Measurements from ENCODE around the gene SRGAP1.
A peak's percentile ranks its signal among the peaks of the same experiment; 100 is the strongest.
"Not testable (repeated sequence)": the region's sequence is repeated elsewhere in the genome, so short reads cannot be mapped to it uniquely, and the experiment has no call there.

SRGAP1 gene

GRCh38 chr12:64131456-64131855 lies 287.0 kb downstream of the SRGAP1 start:
- DNase-seq, result not testable (repeated sequence)

DNA sequence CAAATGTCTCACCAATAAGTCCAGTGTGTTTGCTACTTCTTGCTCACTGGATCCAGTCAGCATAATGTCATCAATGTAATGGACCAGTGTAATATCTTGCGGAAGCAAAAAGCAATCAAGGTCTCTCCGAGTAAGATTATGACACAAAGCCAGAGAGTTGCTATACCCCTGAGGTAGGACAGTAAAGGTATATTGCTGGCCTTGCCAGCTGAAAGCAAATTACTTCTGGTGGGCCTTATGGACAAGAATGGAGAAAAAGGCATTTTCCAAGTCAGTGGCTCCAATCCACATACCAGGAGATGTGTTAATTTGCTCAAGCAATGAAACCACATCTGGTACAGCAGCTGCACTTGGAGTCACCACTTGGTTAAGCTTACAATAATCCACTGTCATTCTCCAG lies 288.2 kb downstream of the SRGAP1 start:
- DNase-seq, result not testable (repeated sequence)

GRCh38 chr12:64137117-64137516 lies 292.6 kb downstream of the SRGAP1 start:
- no peak for DNase-seq

- DNase-seq, result no peak
These were observed 294.5 kb downstream of the SRGAP1 start for GRCh38 chr12:64139021-64139420.

DNA sequence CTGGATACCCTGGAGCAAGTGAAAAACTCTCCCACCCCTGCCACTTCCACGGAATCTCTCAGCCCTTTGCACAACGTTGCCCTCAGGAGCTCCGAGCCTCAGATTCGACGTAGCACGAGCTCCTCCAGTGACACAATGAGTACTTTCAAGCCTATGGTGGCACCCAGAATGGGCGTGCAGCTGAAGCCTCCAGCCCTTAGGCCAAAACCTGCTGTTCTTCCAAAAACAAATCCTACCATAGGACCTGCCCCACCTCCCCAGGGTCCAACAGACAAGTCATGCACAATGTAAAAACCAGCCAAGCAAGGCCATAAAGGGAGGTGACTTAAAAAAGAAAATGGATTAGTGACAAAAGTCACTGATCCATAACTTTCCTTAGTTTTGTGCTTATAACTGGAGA lies 297.9 kb downstream of the SRGAP1 start:
- DNase-seq, result no peak

- DNase-seq, result no peak
These were observed 298.3 kb downstream of the SRGAP1 start for GRCh38 chr12:64142784-64143183.

GRCh38 chr12:64145226-64145625 lies 300.7 kb downstream of the SRGAP1 start:
- no peak for DNase-seq

DNA sequence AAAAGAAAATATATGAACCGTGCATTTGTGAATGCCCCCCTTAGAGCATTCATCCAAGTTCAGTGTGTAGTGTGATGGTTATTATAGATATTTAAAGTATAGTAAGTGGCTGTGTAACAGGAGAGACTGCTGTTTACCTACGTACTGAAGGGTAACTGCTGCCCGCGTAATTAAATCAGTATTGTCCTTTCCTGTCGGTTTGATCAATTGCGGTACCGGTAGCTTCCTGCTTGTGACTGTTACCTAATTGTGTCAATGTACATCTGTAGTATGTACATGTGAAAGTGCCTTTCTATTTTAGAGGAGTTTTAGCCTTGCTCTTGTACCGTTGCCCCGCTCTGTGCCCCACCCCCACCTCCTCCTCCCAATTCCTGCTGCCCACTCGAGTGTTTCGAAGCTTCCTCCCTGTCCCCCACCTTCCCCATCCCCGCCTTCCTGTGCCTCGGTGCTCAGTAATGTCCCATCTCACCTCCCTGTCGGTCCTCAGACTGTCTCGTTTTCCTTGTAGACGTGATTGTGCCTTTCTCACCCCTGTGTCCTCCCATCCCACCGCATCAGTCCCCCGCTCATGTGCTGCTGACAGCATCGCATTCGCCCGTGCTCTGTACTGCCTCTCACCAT lies 302.6 kb downstream of the SRGAP1 start:
- DNase-seq, result no peak

DNA sequence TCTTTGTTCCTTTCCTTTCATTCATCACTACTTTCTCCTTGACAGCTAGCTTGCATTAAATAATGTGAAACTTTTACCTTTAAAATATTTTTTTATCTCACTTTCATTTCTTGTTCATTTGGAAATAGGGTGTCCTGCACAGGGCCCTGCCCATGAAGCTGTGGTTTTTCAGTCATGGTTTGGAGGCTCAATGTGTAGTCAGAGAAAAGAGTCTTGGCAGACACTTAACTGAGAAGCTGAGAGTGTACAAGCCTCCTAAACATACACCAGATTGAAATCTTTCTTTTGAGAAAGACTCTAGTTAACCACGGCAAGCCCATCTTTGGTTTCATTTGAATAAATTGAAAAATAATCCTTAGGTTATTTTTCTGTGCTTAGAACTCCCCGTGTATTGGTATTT lies 303.4 kb downstream of the SRGAP1 start:
- DNase-seq, result no peak

DNA sequence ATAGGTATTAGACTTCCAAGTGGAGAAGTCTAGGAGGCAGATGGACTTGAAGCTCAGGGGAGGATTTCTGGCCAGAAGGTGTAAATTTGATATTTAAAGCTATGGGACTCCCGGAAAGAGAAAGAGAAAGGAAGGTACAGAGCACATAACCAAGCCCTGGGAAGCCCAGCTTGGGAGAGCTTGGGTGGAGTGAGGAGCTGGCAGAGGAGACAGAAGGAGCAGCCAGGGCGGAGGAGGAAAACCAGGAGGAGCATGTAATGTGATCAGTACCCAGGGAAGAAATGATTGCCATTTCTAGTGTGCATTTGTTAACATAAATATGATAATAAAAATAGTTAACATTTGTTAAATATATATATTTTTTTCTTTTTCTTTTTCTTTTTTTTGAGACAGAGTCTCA lies 310.2 kb downstream of the SRGAP1 start:
- DNase-seq, result no peak

DNA sequence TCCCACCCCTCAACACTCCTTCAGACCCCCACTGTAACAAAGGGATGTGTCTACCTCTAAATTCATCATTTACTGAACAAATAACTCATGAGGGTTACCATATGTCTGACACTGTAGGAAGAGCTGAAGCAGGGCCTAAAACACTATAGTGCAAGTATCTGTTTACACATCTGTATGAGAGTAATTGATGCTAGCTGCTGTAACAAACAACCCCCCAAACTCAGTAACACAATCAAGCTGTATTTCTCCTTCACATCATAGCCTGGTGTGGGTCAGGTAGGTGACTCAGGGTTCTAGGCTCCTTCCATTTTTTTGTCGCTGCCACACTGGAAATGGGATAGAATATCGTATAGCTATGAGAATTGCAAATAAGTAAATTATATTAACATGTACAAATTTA lies 312.6 kb downstream of the SRGAP1 start:
- no peak for DNase-seq

- no peak for DNase-seq
These were observed 315.7 kb downstream of the SRGAP1 start for GRCh38 chr12:64160021-64160710.

DNA sequence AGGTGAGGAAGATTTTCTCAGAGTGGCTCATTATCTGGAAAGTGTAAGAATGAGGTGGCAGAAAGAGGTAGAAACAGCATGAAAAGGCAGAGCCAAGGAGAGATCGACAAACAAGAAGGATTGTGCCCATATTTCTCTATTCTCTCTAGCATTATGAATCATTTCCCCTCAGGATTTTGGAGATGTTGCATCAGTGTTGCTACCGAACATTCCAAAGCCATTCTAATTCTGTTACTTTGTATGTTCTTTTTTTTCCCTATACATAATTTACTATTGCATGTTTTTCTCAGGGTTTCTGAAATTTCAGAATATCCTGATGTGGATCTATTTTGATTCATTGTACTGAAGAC lies 316.2 kb downstream of the SRGAP1 start:
- no peak for DNase-seq

DNA sequence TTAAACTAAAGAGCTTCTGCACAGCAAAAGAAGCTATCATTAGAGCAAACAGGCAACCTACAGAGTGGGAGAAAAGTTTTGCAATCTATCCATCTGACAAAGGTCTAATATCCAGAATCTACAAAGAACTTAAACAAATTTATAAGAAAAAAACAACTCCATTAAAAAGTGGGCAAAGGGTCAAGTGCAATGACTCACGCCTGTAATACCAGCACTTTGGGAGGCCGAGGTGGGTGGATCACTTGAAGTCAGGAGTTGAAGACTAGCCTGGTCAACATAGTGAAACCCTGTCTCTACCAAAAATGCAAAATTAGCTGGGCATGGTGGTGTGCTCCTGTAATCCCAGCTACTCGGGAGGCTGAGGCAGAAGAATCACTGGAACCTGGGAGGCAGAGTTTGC lies 322.1 kb downstream of the SRGAP1 start:
- DNase-seq, result not testable (repeated sequence)

DNA sequence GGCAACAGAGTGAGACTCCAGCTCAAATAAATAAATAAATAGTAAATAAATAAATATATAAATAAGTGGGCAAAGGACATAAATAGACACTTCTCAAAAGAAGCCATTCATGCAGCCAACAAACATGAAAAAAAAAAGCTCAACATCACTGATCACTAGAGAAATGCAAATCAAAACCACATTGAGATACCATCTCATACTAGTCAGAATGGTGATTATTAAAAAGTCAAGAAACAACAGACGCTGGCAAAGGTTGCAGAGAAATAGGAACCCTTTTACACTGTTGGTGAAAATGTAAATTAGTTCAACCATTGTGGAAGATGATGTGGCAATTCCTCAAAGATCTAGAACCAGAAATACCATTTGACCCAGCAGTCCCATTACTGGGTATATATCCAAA lies 322.5 kb downstream of the SRGAP1 start:
- not testable (repeated sequence) for DNase-seq

DNA sequence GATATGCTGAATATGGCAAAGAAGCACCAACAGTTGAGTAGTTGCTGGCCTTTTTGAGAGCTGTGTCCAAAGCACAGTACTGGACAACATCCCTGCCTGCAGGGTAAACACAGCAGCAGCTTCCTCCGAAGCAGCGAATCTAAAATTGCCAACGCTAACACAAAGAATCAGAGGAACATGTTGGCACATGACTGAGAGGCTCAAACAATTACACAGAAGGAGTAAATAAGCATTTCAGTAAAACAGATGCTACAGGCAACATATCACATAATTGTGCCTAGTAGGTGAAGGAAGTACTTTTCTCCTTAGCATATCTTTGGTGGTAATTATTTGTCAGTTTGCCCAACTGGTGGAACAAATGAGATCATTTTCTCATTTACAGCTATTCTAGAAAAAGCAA lies 325.5 kb downstream of the SRGAP1 start:
- no peak for DNase-seq

GRCh38 chr12:64170730-64171129 lies 326.2 kb downstream of the SRGAP1 start:
- DNase-seq, result no peak

- no peak for DNase-seq
These were observed 327.2 kb downstream of the SRGAP1 start for GRCh38 chr12:64171715-64172114.

DNA sequence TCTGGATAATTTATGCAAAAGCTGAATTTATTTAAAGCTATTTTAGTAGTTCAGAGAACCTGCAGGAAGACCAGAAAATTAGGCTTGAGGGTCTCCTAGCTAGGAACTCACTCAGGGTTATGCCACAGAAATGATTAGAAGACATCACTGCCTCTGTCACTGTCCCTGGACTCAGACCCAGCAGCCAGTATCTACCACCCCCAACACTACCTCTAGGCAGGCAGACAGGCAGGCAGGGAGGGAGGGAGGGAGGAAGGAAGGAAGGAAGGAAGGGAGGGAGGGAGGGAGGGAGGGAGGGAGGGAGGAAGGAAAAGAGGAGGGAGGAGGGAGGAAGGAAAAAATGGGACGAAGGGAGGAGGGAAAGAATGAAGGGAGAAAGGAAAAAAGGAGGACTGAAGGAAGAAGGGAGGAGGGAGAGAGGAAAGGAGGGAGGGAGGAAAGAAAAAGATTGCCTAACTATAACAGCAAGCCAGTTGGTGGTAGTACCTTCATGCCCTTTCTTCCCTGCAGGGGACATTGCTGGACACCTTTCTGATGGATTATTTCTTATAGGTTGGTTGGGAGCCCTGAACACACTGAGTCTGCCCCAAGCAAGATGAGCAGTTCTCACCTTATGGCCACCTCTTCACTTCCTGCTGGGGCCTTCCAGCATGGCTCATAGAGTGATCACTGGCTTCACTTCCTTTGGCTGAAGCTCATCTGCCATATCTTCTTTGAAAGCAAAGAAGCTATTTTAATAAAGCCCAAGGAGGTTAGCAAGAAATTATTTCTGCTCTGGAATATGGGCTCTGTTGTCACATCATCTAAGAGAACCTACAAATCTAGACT lies 327.9 kb downstream of the SRGAP1 start:
- no peak for DNase-seq

GRCh38 chr12:64173456-64173855 lies 329.0 kb downstream of the SRGAP1 start:
- peak; percentile 67 for DNase-seq

DNA sequence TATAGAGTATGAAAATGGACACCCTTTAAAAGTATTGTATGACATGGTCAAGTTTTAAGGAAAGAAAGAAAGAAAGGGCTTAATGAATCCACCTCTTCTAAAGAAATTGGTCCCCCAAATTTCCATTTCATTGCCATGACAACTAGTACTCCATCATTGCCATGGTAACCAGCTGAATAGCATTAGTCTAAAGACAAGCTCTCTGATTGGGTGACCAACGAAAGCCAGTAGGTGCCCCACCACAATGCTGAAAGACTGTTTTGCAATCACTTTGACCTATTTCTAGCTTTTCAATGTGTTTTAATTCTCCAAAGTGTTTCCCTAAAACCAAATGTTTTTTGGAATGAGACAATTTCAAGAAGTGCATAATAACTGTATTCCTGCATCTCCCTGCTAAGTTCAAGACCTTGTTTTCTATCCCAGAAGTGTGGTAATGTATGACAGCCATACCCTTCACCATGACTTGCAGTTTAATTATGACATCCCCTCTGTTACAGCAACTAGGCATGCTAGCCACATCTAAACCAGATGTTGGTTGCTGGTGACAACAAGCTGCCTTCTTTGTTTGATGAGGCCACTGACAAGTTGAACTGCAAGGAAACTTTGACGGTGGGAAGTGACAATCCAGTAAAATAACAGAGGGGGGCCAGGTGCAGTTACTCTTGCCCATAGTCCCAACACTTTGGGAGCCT lies 330.9 kb downstream of the SRGAP1 start:
- DNase-seq, result no peak

GRCh38 chr12:64177001-64177400 lies 332.5 kb downstream of the SRGAP1 start:
- DNase-seq, result no peak

- DNase-seq, result no peak
These were observed 333.6 kb downstream of the SRGAP1 start for GRCh38 chr12:64178122-64178521.

DNA sequence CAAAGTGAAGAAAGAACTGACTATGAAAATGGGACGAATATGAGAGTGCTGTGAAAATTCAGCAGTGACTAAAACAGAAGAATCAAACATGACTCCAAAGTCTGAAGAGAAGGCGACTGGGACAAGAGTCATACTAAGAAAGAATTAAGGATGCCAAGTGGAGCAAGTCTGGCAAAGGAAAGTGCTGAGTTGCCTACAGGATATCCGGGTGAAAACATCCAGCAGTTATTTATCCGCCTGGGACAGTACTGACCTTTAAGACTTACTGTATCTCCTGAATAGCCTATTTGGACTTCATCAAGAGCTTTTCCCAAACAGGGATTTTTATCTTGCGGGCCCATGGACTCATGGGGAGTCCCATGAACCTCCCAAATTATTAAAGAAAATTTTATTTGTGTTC lies 336.5 kb downstream of the SRGAP1 start:
- no peak for DNase-seq

Data from islet precursor cell (in vitro differentiated cells).